HEK293 (cell line): ENCODE data around the gene DDX39A.
"Not testable (repeated sequence)": the region's sequence is repeated elsewhere in the genome, so short reads cannot be mapped to it uniquely, and the experiment has no call there.

ENCODE experiments used
- CTCF ChIA-PET: fragments of 350-600 bp; formaldehyde crosslinking; extraction: SDS; loops from one replicate; lab custom pipeline; 2021; ENCODE audit warnings: antibody characterized with exemption; lab: Yijun Ruan, JAX
- POLR2A ChIA-PET: fragments of 300-600 bp; formaldehyde crosslinking; extraction: SDS; loops from one replicate; lab custom pipeline; 2020; ENCODE audit warnings: antibody characterized with exemption, inconsistent platforms; lab: Yijun Ruan, JAX
- H3K27ac ChIP-seq: fragments of 200-500 bp; sonication (Bioruptor generic); 2 replicates; pipeline ENCODE4 v1.5.1; 2014; ENCODE audit warnings: low read depth, low read length, control low read depth, inconsistent platforms; ENCODE audit errors: extremely low read depth
- H3K36me3 ChIP-seq, 2 experiments: fragments of 200-500 bp in 1 of 2; sonication (Bioruptor generic) in 1 of 2; 1 replicate in 1 of 2; 2 replicates in 1 of 2; pipeline ENCODE4 v1.5.1; 2014 to 2017; ENCODE audit warnings: inconsistent platforms in 2 of 2, low read length in 2 of 2; ENCODE audit not compliant: control insufficient read depth in 2 of 2, insufficient read depth in 1 of 2
- H3K4me1 ChIP-seq: fragments of 200-500 bp; sonication (Bioruptor generic); 2 replicates; pipeline ENCODE4 v1.5.1; 2014; ENCODE audit warnings: mild to moderate bottlenecking, low read length, inconsistent platforms; ENCODE audit not compliant: control insufficient read depth, insufficient read depth
- H3K4me3 ChIP-seq: 2 replicates; pipeline ENCODE4 v1.5.1; 2011; ENCODE audit warnings: low read depth, mild to moderate bottlenecking, control low read depth, low read length, moderate library complexity
- H3K9me3 ChIP-seq: fragments of 200-500 bp; sonication (Bioruptor generic); 2 replicates; pipeline ENCODE4 v1.5.1; 2014; ENCODE audit warnings: low read depth, low read length, inconsistent platforms; ENCODE audit not compliant: control insufficient read depth, insufficient read depth
- GLI2 ChIP-seq: fragments of 450-650 bp; formaldehyde crosslinking; IDR thresholded peaks from 2 replicates; pipeline ENCODE4; 2017; ENCODE audit warnings: missing biosample characterization, missing genetic modification characterization, low read depth, borderline replicate concordance
- GLIS1 ChIP-seq: fragments of 450-650 bp; formaldehyde crosslinking; IDR thresholded peaks from 2 replicates; pipeline ENCODE4 v1.5.1; 2016; ENCODE audit warnings: missing biosample characterization, missing genetic modification characterization
- KLF9 ChIP-seq: fragments of 450-650 bp; formaldehyde crosslinking; IDR thresholded peaks from 2 replicates; pipeline ENCODE4 v1.5.1; 2016; ENCODE audit warnings: missing biosample characterization, missing genetic modification characterization, low read depth
- PRDM1 ChIP-seq: fragments of 450-650 bp; formaldehyde crosslinking; IDR thresholded peaks from 2 replicates; pipeline ENCODE4; 2016; ENCODE audit warnings: missing biosample characterization, missing genetic modification characterization
- ZEB2 ChIP-seq: fragments of 450-650 bp; formaldehyde crosslinking; IDR thresholded peaks from 2 replicates; pipeline ENCODE4 v1.5.1; 2016; ENCODE audit warnings: missing biosample characterization, missing genetic modification characterization
- ZFP41 ChIP-seq: fragments of 450-650 bp; formaldehyde crosslinking; IDR thresholded peaks from 2 replicates; pipeline ENCODE4 v1.5.1; 2016; ENCODE audit warnings: missing biosample characterization, missing genetic modification characterization, borderline replicate concordance
- ZIC2 ChIP-seq: fragments of 450-650 bp; formaldehyde crosslinking; IDR thresholded peaks from 2 replicates; pipeline ENCODE4 v1.5.1; 2016; ENCODE audit warnings: missing biosample characterization, missing genetic modification characterization
- ZNF10 ChIP-seq: fragments of 450-650 bp; formaldehyde crosslinking; IDR thresholded peaks from 2 replicates; pipeline ENCODE4 v1.5.1; 2017; ENCODE audit warnings: missing biosample characterization, missing genetic modification characterization
- ZNF2 ChIP-seq: fragments of 450-650 bp; formaldehyde crosslinking; IDR thresholded peaks from 2 replicates; pipeline ENCODE4 v1.5.1; 2016; ENCODE audit warnings: missing biosample characterization, missing genetic modification characterization
- ZNF274 ChIP-seq, 2 experiments: fragments of 200-500 bp in 1 of 2; fragments of 450-650 bp in 1 of 2; sonication (Bioruptor generic) in 1 of 2; formaldehyde crosslinking in 1 of 2; IDR thresholded peaks; 2 replicates each; pipeline versions ENCODE4 v1.5.1 to v1.6.1; 2014 to 2016; ENCODE audit warnings: borderline replicate concordance in 1 of 2, inconsistent platforms in 1 of 2, low read length in 1 of 2, missing biosample characterization in 1 of 2, missing genetic modification characterization in 1 of 2
- ZNF302 ChIP-seq: fragments of 450-650 bp; formaldehyde crosslinking; IDR thresholded peaks from 2 replicates; pipeline ENCODE4 v1.5.1; 2016; ENCODE audit warnings: missing biosample characterization, missing genetic modification characterization, low read depth
- ZNF354C ChIP-seq: fragments of 450-650 bp; formaldehyde crosslinking; IDR thresholded peaks from 2 replicates; pipeline ENCODE4 v1.5.1; 2016; ENCODE audit warnings: missing biosample characterization, missing genetic modification characterization, low read depth, borderline replicate concordance
- ZNF529 ChIP-seq: fragments of 450-650 bp; formaldehyde crosslinking; IDR thresholded peaks from 2 replicates; pipeline ENCODE4 v1.5.1; 2017; ENCODE audit warnings: missing genetic modification characterization, missing biosample characterization; ENCODE audit not compliant: insufficient replicate concordance
- ZNF555 ChIP-seq: fragments of 450-650 bp; formaldehyde crosslinking; conservative IDR thresholded peaks from 2 replicates; pipeline ENCODE4 v1.5.1; 2017; ENCODE audit warnings: missing biosample characterization, mild to moderate bottlenecking, missing genetic modification characterization, inconsistent platforms
- ZNF660 ChIP-seq: fragments of 450-650 bp; IDR thresholded peaks from 2 replicates; pipeline ENCODE4 v1.5.1; 2018; ENCODE audit warnings: missing biosample characterization, mild to moderate bottlenecking, missing genetic modification characterization
- ZNF670 ChIP-seq: fragments of 450-650 bp; formaldehyde crosslinking; IDR thresholded peaks from 2 replicates; pipeline ENCODE4 v1.5.1; 2016; ENCODE audit warnings: missing biosample characterization, missing genetic modification characterization, low read depth
- ZNF785 ChIP-seq: fragments of 450-650 bp; formaldehyde crosslinking; IDR thresholded peaks from 2 replicates; pipeline ENCODE4 v1.5.1; 2016; ENCODE audit warnings: missing biosample characterization, missing genetic modification characterization
- ZNF792 ChIP-seq: fragments of 450-650 bp; formaldehyde crosslinking; IDR thresholded peaks from 2 replicates; pipeline ENCODE4 v1.5.1; 2016; ENCODE audit warnings: missing biosample characterization, missing genetic modification characterization
- TF ChIP-seq, protein P1 (sequence below): fragments of 450-650 bp; formaldehyde crosslinking; IDR thresholded peaks from 2 replicates; pipeline ENCODE4 v1.5.1; 2016; ENCODE audit warnings: missing biosample characterization, missing genetic modification characterization
- TF ChIP-seq, protein P2 (sequence below): fragments of 450-650 bp; formaldehyde crosslinking; IDR thresholded peaks from 2 replicates; pipeline ENCODE4 v1.5.1; 2016; ENCODE audit warnings: missing biosample characterization, missing genetic modification characterization, borderline replicate concordance
- TF ChIP-seq, protein P3 (sequence below): fragments of 450-650 bp; formaldehyde crosslinking; IDR thresholded peaks from 2 replicates; pipeline ENCODE4 v1.5.1; 2016; ENCODE audit warnings: missing biosample characterization, missing genetic modification characterization
- TF ChIP-seq, protein P4 (sequence below): fragments of 450-650 bp; formaldehyde crosslinking; IDR thresholded peaks from 2 replicates; pipeline ENCODE4 v1.5.1; 2017; ENCODE audit warnings: missing biosample characterization, mild to moderate bottlenecking, missing genetic modification characterization, moderate library complexity

DDX39A gene

DNA sequence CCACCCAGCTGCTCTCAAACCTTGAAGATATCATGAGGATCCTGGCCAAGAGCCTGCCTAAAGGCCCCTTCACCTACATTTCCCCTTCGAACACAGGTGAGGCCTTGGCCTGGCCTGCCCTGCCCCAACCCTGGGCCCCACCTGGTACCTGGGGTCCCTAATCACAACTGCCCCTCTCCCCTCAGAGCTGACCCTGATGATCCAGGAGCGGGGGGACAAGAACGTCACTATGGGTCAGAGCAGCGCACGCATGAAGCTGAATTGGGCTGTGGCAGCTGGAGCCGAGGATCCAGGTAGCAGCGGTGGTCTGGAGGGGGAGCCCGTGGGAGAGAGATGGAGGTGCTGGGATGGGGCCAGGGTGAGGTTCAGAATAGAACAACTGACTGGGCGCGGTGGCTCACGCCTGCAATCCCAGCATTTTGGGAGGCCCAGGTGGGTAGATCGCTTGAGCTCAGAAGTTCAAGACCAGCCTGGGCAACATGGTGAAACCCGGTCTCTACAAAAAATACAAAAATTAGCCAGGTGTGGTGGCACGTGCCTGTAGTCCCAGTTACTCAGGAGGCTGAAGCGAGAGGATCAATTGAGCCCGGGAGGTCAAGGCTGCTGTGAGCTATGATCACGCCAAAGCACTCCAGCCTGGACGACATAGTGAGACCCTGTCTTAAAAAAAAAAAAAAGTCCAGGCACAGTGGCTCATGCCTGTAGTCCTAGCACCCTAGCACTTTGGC, 17.5 kb downstream of the DDX39A start:
- Histone ChIP-seq H3K9me3 (no peaks in the 10 kb centered on the region), H3K4me1 (no peaks in the 10 kb centered on the region), H3K36me3 (peaks cover 7 to 38% of the 10 kb centered on the region in 2 experiments; a peak in 2 of 3 replicates), H3K4me3 (no peak overlapping the region), H3K27ac (no peak overlapping the region)
- ChIA-PET CTCF (interaction anchor here (1.0 kb wide), 1 partner anchor 12 kb away, joined by 5 read pairs; no protein-coding TSS in a partner anchor), POLR2A (no interaction called here)
- TF ChIP-seq ZNF274 (IDR thresholded peaks at IDR 0.05; ENCODE audit: low read length) (no peak), ZNF274 (tag by site-specific recombination; IDR thresholded peaks at IDR 0.05; ENCODE audit: borderline replicate concordance) (no peak), ZIC2 (no peak), ZNF302 (no peak), KLF9 (tag by site-specific recombination) (no peak), ZNF354C (no peak), ZEB2 (tag by site-specific recombination) (no peak), ZFP41 (tag by site-specific recombination) (no peak), ZNF670 (tag by site-specific recombination) (no peak), ZNF10 (no peak), ZNF529 (no peak), ZNF785 (tag by site-specific recombination) (no peak), ZNF555 (tag by site-specific recombination) (no peak), ZNF2 (tag by site-specific recombination) (no peak), ZNF660 (tag by site-specific recombination) (no peak), GLI2 (no peak), PRDM1 (tag by site-specific recombination) (no peak)
- TF ChIP-seq, protein P1, sequence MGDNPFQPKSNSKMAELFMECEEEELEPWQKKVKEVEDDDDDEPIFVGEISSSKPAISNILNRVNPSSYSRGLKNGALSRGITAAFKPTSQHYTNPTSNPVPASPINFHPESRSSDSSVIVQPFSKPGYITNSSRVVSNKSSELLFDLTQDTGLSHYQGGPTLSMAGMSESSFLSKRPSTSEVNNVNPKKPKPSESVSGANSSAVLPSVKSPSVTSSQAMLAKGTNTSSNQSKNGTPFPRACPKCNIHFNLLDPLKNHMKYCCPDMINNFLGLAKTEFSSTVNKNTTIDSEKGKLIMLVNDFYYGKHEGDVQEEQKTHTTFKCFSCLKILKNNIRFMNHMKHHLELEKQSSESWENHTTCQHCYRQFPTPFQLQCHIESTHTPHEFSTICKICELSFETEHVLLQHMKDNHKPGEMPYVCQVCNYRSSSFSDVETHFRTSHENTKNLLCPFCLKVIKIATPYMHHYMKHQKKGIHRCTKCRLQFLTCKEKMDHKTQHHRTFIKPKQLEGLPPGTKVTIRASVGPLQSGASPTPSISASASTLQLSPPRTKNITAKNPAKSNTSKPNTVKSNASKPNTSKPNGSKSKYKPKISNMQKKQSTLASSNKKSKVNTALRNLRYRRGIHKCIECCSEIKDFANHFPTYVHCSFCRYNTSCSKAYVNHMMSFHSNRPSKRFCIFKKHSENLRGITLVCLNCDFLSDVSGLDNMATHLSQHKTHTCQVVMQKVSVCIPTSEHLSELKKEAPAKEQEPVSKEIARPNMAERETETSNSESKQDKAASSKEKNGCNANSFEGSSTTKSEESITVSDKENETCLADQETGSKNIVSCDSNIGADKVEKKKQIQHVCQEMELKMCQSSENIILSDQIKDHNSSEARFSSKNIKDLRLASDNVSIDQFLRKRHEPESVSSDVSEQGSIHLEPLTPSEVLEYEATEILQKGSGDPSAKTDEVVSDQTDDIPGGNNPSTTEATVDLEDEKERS (tag by site-specific recombination) = no peak
- TF ChIP-seq, protein P2, sequence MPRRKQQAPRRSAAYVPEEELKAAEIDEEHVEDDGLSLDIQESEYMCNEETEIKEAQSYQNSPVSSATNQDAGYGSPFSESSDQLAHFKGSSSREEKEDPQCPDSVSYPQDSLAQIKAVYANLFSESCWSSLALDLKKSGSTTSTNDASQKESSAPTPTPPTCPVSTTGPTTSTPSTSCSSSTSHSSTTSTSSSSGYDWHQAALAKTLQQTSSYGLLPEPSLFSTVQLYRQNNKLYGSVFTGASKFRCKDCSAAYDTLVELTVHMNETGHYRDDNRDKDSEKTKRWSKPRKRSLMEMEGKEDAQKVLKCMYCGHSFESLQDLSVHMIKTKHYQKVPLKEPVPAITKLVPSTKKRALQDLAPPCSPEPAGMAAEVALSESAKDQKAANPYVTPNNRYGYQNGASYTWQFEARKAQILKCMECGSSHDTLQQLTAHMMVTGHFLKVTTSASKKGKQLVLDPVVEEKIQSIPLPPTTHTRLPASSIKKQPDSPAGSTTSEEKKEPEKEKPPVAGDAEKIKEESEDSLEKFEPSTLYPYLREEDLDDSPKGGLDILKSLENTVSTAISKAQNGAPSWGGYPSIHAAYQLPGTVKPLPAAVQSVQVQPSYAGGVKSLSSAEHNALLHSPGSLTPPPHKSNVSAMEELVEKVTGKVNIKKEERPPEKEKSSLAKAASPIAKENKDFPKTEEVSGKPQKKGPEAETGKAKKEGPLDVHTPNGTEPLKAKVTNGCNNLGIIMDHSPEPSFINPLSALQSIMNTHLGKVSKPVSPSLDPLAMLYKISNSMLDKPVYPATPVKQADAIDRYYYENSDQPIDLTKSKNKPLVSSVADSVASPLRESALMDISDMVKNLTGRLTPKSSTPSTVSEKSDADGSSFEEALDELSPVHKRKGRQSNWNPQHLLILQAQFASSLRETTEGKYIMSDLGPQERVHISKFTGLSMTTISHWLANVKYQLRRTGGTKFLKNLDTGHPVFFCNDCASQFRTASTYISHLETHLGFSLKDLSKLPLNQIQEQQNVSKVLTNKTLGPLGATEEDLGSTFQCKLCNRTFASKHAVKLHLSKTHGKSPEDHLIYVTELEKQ (tag by site-specific recombination) = no peak

DNA sequence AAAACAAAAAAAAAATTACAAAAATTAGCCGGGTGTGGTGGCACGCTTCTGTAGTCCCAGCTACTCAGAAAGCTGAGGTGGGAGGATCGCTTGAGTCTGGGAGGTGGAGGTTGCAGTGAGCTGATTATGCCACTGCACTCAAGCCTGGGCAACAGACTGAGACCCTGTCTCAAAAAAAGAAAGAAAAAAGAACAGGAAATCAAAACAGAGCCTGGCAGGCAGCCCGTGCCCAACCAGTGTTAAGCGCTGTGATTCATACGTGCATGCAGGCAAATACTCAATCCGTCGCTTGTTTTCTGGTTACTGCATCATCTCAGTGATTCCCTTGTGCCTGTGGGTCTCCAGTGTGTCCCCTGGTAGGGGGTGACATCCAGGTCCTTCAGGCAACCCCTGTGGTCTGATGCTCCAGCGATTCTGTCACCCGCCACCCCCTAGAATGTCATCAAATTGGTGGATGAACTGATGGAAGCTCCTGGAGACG, 18.1 kb downstream of the DDX39A start:
- Histone ChIP-seq H3K36me3 (peaks cover 7 to 38% of the 10 kb centered on the region in 2 experiments; a peak in 2 of 3 replicates), H3K9me3 (no peaks in the 10 kb centered on the region), H3K4me3 (no peak overlapping the region), H3K27ac (no peak overlapping the region), H3K4me1 (no peaks in the 10 kb centered on the region)
- TF ChIP-seq GLIS1 (tag by site-specific recombination) (peak; percentile 40; the same call in 1 of the 2 replicates), ZNF792 (tag by site-specific recombination) (no peak)
- TF ChIP-seq, protein P3, sequence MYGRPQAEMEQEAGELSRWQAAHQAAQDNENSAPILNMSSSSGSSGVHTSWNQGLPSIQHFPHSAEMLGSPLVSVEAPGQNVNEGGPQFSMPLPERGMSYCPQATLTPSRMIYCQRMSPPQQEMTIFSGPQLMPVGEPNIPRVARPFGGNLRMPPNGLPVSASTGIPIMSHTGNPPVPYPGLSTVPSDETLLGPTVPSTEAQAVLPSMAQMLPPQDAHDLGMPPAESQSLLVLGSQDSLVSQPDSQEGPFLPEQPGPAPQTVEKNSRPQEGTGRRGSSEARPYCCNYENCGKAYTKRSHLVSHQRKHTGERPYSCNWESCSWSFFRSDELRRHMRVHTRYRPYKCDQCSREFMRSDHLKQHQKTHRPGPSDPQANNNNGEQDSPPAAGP (tag by site-specific recombination) = no peak
- TF ChIP-seq, protein P4, sequence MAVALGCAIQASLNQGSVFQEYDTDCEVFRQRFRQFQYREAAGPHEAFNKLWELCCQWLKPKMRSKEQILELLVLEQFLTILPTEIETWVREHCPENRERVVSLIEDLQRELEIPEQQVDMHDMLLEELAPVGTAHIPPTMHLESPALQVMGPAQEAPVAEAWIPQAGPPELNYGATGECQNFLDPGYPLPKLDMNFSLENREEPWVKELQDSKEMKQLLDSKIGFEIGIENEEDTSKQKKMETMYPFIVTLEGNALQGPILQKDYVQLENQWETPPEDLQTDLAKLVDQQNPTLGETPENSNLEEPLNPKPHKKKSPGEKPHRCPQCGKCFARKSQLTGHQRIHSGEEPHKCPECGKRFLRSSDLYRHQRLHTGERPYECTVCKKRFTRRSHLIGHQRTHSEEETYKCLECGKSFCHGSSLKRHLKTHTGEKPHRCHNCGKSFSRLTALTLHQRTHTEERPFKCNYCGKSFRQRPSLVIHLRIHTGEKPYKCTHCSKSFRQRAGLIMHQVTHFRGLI (tag by site-specific recombination) = 0 out of 2 replicates have a peak, but pooled peaks have one; percentile 31
- ChIA-PET POLR2A (no interaction called here), CTCF (no interaction called here)

DNA sequence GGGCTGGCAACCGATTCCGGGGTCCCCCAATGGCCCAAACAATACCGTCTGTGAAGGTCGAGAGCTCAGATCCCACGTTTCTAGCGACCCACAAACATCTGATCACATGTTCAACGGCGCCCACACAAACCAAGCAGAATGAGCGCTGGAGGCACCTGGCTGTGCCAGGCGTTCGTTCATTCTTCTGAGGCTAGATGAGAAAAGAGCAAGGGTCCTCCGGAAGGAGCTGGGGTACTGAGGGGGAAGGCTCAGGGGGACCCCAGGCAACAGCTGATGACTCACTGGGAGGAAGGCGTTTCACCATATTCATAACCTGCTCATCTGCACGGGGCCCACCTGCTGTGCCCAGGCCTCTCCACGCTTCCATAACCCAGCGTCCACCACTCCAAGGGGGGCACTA, 22.0 kb downstream of the DDX39A start:
- POLR2A ChIA-PET = interaction anchor here (0.6 kb wide), 1 partner anchor 11 kb away, joined by 4 read pairs; no protein-coding TSS in a partner anchor
- H3K4me3 ChIP-seq, CTCF ChIA-PET, H3K27ac ChIP-seq, H3K9me3 ChIP-seq, H3K4me1 ChIP-seq: not testable (repeated sequence)
- peaks cover 9 to 43% of the 10 kb centered on the region in 2 experiments; a peak in 2 of 3 replicates for H3K36me3 ChIP-seq
